ENCODE data around the gene TPST1. TPM values are rescaled to one million over a fixed set of nuclear protein-coding genes. Genes with fewer than 3 reads are reported as not detected.
A peak's percentile ranks its signal among the peaks of the same experiment; 100 is the strongest.

Gene TPST1
- total and polyA plus RNA-seq, 9 of the 15 experiments (the other 6 are each of a cell fraction or from before 2014, with no cell fraction given) = 0.15 to 2.2 (median 0.53) TPM

DNA sequence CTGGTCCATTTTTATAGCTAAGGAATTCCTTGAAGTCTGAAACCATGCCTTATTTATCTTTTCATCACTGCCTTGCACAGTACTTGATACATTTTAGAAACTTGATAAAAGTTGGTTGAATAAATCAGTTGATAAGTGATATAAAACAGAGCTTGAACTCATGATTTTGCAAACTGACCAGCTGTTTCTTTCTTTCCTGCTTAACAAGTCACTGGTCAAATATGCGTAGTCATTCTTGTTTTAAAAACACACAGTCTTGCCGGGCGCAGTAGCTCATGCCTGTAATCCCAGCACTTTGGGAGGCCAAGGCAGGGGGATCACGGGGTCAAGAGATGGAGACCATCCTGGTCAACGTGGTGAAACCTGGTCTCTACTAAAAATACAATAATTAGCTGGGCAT lies 6.3 kb downstream of the TPST1 start:
- 2% methylated on average over 5 of the region's 5 CpGs for WGBS (ENCODE audit: insufficient coverage, low coverage, missing lambda C conversion rate)
- no peaks in the 10 kb centered on the region for H3K79me2 ChIP-seq (ENCODE audit: control insufficient read depth, insufficient read depth, low read length)
- ATAC-seq = peak; percentile 44; the same call in 1 of the 3 replicates
- H3K9me3 ChIP-seq (replicated peaks; ENCODE audit: control insufficient read depth, insufficient read depth, low read depth, low read length) = no peaks in the 10 kb centered on the region
- no peak overlapping the region for H2AFZ ChIP-seq (ENCODE audit: low read depth, low read length)
- FAIRE-seq = peak; percentile 81
- H4K20me1 ChIP-seq (replicated peaks; ENCODE audit: control insufficient read depth, insufficient read depth, low read length) = 0 out of 2 replicates have a peak, but pooled peaks cover 3% of the 10 kb centered on the region
- H3K36me3 ChIP-seq (ENCODE audit: control insufficient read depth, insufficient read depth, low read length) = no peaks in the 10 kb centered on the region
- in situ Hi-C loops (cut with MboI) = no loop called here
- no peak overlapping the region for H3K27ac ChIP-seq (ENCODE audit: extremely low read depth, low read depth, low read length)
- no peaks in the 10 kb centered on the region for H3K4me1 ChIP-seq (replicated peaks in 1 of 2; ENCODE audit: control insufficient read depth in 2 of 2, insufficient read depth in 2 of 2, low read length in 2 of 2)
- H3K27me3 ChIP-seq (ENCODE audit: control insufficient read depth in 2 of 2, insufficient read depth in 2 of 2, low read length in 2 of 2) = peaks cover 5 to 16% of the 10 kb centered on the region in 2 experiments; a peak in 4 of 5 replicates
- intact Hi-C loops (cut with micrococcal nuclease) = no loop called here
- H3K4me3 ChIP-seq = no peak overlapping the region
- no TSS peak for BruUV-seq (replicated peaks)
- H3K4me2 ChIP-seq (ENCODE audit: insufficient read depth, low read length) = no peak overlapping the region
- DNase-seq (ENCODE audit: extremely low read depth in 1 of 4, low spot score in 3 of 4) = no peak
- ChIA-PET POLR2A (interaction anchor here (0.6 to 1.5 kb wide), 5 partner anchors 12 to 230 kb away, joined by 3 read pairs; partner anchors contain the start of gene ASL), CTCF (ENCODE audit: low intra/inter-chr PET ratio) (no interaction called here)
- no peak overlapping the region for H3K9ac ChIP-seq (ENCODE audit: insufficient read depth in 1 of 2, low read depth in 2 of 2, low read length in 2 of 2)
- no peaks in the 10 kb centered on the region for H3K9me1 ChIP-seq (ENCODE audit: control insufficient read depth, insufficient read depth, low read length)
- TF ChIP-seq MYBL2 (IDR thresholded peaks at IDR 0.05; ENCODE audit: low read depth) (no peak), MYBL2 (CRISPR knock-in tag; IDR thresholded peaks at IDR 0.05; ENCODE audit: borderline replicate concordance) (no peak), MTA2 (IDR thresholded peaks at IDR 0.05; ENCODE audit: low read depth) (no peak), EGR1 (conservative IDR thresholded peaks at IDR 0.05) (no peak), EP400 (IDR thresholded peaks at IDR 0.05) (no peak), RAD51 (IDR thresholded peaks at IDR 0.05; ENCODE audit: borderline replicate concordance, low read depth) (no peak), MAFF (IDR thresholded peaks at IDR 0.05; ENCODE audit: low read length) (peak; percentile 31), ARID1B (IDR thresholded peaks at IDR 0.05) (0 out of 2 replicates have a peak, but pooled peaks have one; percentile 19), ZKSCAN3 (CRISPR knock-in tag; IDR thresholded peaks at IDR 0.05) (no peak), C11orf30 (IDR thresholded peaks at IDR 0.05; ENCODE audit: low read depth) (peak; percentile 85), ZNF431 (CRISPR knock-in tag; IDR thresholded peaks at IDR 0.05) (no peak), RBM25 (IDR thresholded peaks at IDR 0.05; ENCODE audit: low read depth, low read length, severe bottlenecking) (no peak), SIX5 (IDR thresholded peaks at IDR 0.05; ENCODE audit: borderline replicate concordance in 1 of 2, insufficient read depth in 1 of 2, low read depth in 1 of 2, low read length in 2 of 2) (no peak), SMC3 (conservative IDR thresholded peaks at IDR 0.05; ENCODE audit: insufficient read depth, low read depth, low read length) (no peak), NFE2L1 (tag; IDR thresholded peaks at IDR 0.05; ENCODE audit: borderline replicate concordance, low read depth) (peak; percentile 60), SAFB2 (IDR thresholded peaks at IDR 0.05; ENCODE audit: borderline replicate concordance, low read depth, low read length, severe bottlenecking) (no peak), ADNP (tag; IDR thresholded peaks at IDR 0.05) (no peak)
- TF ChIP-seq, protein P1, sequence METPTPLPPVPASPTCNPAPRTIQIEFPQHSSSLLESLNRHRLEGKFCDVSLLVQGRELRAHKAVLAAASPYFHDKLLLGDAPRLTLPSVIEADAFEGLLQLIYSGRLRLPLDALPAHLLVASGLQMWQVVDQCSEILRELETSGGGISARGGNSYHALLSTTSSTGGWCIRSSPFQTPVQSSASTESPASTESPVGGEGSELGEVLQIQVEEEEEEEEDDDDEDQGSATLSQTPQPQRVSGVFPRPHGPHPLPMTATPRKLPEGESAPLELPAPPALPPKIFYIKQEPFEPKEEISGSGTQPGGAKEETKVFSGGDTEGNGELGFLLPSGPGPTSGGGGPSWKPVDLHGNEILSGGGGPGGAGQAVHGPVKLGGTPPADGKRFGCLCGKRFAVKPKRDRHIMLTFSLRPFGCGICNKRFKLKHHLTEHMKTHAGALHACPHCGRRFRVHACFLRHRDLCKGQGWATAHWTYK (CRISPR knock-in tag; IDR thresholded peaks at IDR 0.05) = no peak
- TF ChIP-seq, protein P2, sequence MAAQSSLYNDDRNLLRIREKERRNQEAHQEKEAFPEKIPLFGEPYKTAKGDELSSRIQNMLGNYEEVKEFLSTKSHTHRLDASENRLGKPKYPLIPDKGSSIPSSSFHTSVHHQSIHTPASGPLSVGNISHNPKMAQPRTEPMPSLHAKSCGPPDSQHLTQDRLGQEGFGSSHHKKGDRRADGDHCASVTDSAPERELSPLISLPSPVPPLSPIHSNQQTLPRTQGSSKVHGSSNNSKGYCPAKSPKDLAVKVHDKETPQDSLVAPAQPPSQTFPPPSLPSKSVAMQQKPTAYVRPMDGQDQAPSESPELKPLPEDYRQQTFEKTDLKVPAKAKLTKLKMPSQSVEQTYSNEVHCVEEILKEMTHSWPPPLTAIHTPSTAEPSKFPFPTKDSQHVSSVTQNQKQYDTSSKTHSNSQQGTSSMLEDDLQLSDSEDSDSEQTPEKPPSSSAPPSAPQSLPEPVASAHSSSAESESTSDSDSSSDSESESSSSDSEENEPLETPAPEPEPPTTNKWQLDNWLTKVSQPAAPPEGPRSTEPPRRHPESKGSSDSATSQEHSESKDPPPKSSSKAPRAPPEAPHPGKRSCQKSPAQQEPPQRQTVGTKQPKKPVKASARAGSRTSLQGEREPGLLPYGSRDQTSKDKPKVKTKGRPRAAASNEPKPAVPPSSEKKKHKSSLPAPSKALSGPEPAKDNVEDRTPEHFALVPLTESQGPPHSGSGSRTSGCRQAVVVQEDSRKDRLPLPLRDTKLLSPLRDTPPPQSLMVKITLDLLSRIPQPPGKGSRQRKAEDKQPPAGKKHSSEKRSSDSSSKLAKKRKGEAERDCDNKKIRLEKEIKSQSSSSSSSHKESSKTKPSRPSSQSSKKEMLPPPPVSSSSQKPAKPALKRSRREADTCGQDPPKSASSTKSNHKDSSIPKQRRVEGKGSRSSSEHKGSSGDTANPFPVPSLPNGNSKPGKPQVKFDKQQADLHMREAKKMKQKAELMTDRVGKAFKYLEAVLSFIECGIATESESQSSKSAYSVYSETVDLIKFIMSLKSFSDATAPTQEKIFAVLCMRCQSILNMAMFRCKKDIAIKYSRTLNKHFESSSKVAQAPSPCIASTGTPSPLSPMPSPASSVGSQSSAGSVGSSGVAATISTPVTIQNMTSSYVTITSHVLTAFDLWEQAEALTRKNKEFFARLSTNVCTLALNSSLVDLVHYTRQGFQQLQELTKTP (IDR thresholded peaks at IDR 0.05; ENCODE audit: low read depth in 1 of 2, partially characterized antibody in 2 of 2) = no peak

Measured in K562 (cell line).